Measurements from ENCODE around the gene HAGHL.

Gene HAGHL

DNA sequence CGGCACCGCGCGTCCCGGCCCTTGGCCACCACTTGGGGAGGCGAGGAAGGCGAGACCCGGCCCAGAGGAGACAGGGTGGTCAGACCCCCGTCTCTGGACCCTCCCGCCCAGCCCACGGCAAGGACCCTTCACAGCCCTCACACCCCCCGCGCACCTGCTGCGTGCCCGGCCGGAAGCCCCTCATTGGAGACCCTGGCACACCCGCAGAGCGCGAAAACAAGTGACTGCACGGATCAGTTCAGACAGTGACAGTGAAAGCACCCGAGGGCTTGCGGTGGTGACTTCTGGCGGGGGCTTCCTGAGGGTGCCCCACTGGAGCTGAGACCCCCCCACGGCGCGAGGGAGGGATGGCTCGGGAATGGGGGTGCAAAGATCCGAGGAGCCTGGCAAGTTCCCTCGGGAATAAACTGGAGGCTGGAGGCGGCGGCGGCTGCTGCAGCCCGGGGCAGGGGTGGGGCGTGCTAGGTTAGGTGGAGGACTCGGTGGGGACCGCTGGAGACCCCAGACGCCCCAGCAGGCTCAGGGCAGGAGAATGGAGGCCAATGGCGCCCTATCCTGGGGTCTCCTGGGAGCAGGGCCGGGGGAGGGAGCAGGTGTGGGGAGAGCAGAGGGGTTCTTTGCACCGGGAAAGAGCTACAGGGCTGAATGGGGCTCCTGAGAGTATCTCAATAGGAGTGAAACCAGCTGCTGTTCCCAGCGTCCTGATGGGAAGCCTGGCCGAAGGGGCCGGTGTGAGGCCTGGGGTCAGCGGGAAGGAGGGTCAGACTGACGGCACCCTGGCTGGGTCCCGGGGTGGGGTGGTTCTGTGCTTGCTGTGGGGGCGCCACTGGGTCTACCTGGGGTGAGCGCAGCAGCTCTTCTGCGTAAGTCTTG is 20.5 kb upstream of the HAGHL start (continued):
- TF ChIP-seq, protein P1, sequence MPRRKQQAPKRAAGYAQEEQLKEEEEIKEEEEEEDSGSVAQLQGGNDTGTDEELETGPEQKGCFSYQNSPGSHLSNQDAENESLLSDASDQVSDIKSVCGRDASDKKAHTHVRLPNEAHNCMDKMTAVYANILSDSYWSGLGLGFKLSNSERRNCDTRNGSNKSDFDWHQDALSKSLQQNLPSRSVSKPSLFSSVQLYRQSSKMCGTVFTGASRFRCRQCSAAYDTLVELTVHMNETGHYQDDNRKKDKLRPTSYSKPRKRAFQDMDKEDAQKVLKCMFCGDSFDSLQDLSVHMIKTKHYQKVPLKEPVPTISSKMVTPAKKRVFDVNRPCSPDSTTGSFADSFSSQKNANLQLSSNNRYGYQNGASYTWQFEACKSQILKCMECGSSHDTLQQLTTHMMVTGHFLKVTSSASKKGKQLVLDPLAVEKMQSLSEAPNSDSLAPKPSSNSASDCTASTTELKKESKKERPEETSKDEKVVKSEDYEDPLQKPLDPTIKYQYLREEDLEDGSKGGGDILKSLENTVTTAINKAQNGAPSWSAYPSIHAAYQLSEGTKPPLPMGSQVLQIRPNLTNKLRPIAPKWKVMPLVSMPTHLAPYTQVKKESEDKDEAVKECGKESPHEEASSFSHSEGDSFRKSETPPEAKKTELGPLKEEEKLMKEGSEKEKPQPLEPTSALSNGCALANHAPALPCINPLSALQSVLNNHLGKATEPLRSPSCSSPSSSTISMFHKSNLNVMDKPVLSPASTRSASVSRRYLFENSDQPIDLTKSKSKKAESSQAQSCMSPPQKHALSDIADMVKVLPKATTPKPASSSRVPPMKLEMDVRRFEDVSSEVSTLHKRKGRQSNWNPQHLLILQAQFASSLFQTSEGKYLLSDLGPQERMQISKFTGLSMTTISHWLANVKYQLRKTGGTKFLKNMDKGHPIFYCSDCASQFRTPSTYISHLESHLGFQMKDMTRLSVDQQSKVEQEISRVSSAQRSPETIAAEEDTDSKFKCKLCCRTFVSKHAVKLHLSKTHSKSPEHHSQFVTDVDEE (CRISPR knock-in tag; IDR thresholded peaks at IDR 0.05): no peak
- TF ChIP-seq OSR1 (CRISPR knock-in tag; IDR thresholded peaks at IDR 0.05): no peak
- no peak for TF ChIP-seq PPARA (CRISPR knock-in tag; IDR thresholded peaks at IDR 0.05; ENCODE audit: borderline replicate concordance)
- TF ChIP-seq, protein P2, sequence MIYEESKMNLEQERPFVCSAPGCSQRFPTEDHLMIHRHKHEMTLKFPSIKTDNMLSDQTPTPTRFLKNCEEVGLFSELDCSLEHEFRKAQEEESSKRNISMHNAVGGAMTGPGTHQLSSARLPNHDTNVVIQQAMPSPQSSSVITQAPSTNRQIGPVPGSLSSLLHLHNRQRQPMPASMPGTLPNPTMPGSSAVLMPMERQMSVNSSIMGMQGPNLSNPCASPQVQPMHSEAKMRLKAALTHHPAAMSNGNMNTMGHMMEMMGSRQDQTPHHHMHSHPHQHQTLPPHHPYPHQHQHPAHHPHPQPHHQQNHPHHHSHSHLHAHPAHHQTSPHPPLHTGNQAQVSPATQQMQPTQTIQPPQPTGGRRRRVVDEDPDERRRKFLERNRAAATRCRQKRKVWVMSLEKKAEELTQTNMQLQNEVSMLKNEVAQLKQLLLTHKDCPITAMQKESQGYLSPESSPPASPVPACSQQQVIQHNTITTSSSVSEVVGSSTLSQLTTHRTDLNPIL (CRISPR knock-in tag; IDR thresholded peaks at IDR 0.05; ENCODE audit: low read depth): no peak

DNA sequence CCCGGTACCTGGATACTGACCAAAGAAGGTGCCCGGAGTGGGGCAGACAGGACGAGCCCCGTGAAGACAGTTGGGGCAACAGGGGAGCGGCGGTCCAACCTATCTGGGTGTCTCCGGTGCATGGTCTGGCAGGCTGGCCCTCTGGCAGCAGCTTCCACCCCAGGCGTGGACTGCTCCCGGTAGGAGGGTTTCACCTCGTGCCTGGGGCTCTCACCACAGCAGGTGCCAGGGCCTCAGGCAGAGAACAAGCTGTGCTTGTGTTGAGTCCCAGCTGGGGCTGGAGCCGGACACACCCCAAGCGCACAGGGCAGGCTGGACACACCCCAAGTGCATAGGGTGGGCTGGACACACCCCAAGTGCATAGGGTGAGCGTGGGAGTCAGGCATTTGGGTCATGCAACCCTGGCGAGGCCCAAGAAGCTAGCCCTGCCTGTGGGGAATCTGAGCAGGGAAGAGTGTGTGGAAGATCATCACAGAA is 19.8 kb upstream of the HAGHL start:
- TF ChIP-seq ARNTL (CRISPR knock-in tag; IDR thresholded peaks at IDR 0.05; ENCODE audit: borderline replicate concordance, low read depth) (no peak), ZC3H10 (CRISPR knock-in tag; IDR thresholded peaks at IDR 0.05) (no peak), OSR1 (CRISPR knock-in tag; IDR thresholded peaks at IDR 0.05) (no peak), PPARA (CRISPR knock-in tag; IDR thresholded peaks at IDR 0.05; ENCODE audit: borderline replicate concordance) (no peak), SNAI2 (CRISPR knock-in tag; IDR thresholded peaks at IDR 0.05) (no peak), ZNF70 (CRISPR knock-in tag; IDR thresholded peaks at IDR 0.05) (no peak), GLIS3 (CRISPR knock-in tag; IDR thresholded peaks at IDR 0.05) (no peak), BACH2 (CRISPR knock-in tag; IDR thresholded peaks at IDR 0.05; ENCODE audit: borderline replicate concordance) (no peak), ESRRG (CRISPR knock-in tag; IDR thresholded peaks at IDR 0.05) (no peak), CSDC2 (CRISPR knock-in tag; IDR thresholded peaks at IDR 0.05) (no peak)
- TF ChIP-seq, protein P3, sequence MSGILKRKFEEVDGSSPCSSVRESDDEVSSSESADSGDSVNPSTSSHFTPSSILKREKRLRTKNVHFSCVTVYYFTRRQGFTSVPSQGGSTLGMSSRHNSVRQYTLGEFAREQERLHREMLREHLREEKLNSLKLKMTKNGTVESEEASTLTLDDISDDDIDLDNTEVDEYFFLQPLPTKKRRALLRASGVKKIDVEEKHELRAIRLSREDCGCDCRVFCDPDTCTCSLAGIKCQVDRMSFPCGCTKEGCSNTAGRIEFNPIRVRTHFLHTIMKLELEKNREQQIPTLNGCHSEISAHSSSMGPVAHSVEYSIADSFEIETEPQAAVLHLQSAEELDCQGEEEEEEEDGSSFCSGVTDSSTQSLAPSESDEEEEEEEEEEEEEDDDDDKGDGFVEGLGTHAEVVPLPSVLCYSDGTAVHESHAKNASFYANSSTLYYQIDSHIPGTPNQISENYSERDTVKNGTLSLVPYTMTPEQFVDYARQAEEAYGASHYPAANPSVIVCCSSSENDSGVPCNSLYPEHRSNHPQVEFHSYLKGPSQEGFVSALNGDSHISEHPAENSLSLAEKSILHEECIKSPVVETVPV (CRISPR knock-in tag; IDR thresholded peaks at IDR 0.05): no peak
- TF ChIP-seq, protein P4, sequence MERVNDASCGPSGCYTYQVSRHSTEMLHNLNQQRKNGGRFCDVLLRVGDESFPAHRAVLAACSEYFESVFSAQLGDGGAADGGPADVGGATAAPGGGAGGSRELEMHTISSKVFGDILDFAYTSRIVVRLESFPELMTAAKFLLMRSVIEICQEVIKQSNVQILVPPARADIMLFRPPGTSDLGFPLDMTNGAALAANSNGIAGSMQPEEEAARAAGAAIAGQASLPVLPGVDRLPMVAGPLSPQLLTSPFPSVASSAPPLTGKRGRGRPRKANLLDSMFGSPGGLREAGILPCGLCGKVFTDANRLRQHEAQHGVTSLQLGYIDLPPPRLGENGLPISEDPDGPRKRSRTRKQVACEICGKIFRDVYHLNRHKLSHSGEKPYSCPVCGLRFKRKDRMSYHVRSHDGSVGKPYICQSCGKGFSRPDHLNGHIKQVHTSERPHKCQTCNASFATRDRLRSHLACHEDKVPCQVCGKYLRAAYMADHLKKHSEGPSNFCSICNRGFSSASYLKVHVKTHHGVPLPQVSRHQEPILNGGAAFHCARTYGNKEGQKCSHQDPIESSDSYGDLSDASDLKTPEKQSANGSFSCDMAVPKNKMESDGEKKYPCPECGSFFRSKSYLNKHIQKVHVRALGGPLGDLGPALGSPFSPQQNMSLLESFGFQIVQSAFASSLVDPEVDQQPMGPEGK (CRISPR knock-in tag; IDR thresholded peaks at IDR 0.05; ENCODE audit: borderline replicate concordance): no peak
- ATAC-seq: no peak

DNA sequence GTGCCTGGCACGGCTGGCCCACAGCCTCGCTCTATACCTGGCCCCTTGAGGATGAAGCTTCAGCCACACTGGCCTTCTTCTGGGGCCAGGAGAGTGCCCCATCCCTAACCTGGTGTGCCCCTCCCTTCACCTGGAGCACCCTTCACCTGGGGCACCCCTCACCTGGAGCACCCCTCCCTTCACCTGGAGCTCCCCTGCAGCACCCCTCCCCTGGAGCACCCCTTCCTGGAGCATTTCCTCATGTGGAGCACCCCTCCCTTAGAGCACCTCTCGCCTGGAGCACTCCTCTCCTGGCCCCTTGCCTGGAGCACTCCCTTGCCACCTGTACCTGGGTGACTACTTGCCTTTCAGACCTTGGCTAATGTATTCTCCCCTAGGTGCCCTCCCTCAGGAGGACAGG is 18.9 kb upstream of the HAGHL start:
- no peak for TF ChIP-seq OSR1 (CRISPR knock-in tag; IDR thresholded peaks at IDR 0.05)
- TF ChIP-seq ZNF70 (CRISPR knock-in tag; IDR thresholded peaks at IDR 0.05): no peak
- no peak for TF ChIP-seq RARB (CRISPR knock-in tag; IDR thresholded peaks at IDR 0.05)
- no peak for TF ChIP-seq SNAI2 (CRISPR knock-in tag; IDR thresholded peaks at IDR 0.05)
- no peak for TF ChIP-seq ESRRG (CRISPR knock-in tag; IDR thresholded peaks at IDR 0.05)
- TF ChIP-seq ARNTL (CRISPR knock-in tag; IDR thresholded peaks at IDR 0.05; ENCODE audit: borderline replicate concordance, low read depth): no peak
- no peak for TF ChIP-seq CSDC2 (CRISPR knock-in tag; IDR thresholded peaks at IDR 0.05)
- TF ChIP-seq ZFP30 (CRISPR knock-in tag; IDR thresholded peaks at IDR 0.05): no peak
- no peak for ATAC-seq

DNA sequence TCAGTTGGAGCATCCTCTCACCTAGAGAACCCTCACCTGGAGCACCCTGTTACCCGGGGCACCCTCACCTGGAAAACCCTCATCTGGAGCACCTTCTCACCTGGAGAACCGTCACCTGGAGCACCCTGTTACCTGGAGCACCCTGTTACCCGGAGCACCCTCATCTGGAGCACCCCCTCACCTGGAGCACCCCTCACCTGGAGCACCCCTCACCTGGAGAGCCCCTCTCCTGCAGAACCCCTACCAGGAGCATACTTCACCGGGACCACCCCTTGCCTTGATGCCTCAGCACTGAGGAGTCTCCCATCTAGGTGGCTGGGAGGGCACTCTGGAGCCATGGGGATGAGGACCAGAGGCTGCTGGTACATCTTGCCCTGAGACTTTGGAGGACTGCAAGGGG is 17.9 kb upstream of the HAGHL start:
- ATAC-seq: no peak
- TF ChIP-seq, protein P4 (CRISPR knock-in tag; IDR thresholded peaks at IDR 0.05; ENCODE audit: borderline replicate concordance): no peak
- no peak for TF ChIP-seq SNAI2 (CRISPR knock-in tag; IDR thresholded peaks at IDR 0.05)
- TF ChIP-seq ISL1 (CRISPR knock-in tag; IDR thresholded peaks at IDR 0.05): no peak
- TF ChIP-seq ZNF565 (CRISPR knock-in tag; conservative IDR thresholded peaks at IDR 0.05; ENCODE audit: low read depth): no peak
- no peak for TF ChIP-seq ZNF70 (CRISPR knock-in tag; IDR thresholded peaks at IDR 0.05)
- TF ChIP-seq ZC3H10 (CRISPR knock-in tag; IDR thresholded peaks at IDR 0.05): no peak
- TF ChIP-seq RARB (CRISPR knock-in tag; IDR thresholded peaks at IDR 0.05): no peak
- no peak for TF ChIP-seq TOX (CRISPR knock-in tag; IDR thresholded peaks at IDR 0.05; ENCODE audit: borderline replicate concordance)
- no peak for TF ChIP-seq ESRRG (CRISPR knock-in tag; IDR thresholded peaks at IDR 0.05)
- no peak for TF ChIP-seq ZFP30 (CRISPR knock-in tag; IDR thresholded peaks at IDR 0.05)
- TF ChIP-seq, protein P1 (CRISPR knock-in tag; IDR thresholded peaks at IDR 0.05): no peak

Measured in SK-N-SH treated with all-trans-retinoic acid at 6 μM for 48 hours (cell line).